NCI-H146 (cell line): Measurements from ENCODE around the gene TAF11L13.

ENCODE experiments used
- DNase-seq: peaks from one replicate; lab custom pipeline; 2025; lab: John Stamatoyannopoulos, UW

TAF11L13 gene

DNA sequence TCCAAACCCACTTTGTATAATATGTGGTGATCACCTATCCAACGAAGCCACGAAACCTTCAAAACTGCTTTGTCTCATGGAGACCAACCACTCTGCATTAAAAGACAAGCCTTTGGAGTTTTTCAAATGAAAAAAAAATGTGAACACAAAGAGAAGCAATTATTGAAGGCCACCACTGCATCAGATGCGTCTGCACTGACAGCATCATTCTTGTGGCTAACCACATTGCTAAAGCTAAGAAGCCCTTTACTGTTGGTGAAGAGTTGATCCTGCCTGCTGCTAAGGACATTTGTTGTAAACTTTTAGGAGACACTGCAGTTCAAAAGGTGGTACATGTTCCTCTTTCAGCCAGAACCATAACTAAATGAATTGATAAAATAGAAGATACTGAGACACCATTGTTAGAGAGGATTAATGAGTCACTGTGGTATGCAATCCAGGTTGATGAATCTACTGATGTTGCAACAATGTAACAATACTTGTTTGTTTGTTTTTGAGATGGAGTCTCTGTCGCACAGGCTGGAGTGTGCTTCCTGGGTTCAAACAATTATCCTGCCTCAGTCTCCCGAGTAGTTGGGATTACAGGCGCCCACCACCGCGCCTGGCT is 47.8 kb downstream of the TAF11L13 start:
- no peak for DNase-seq

DNA sequence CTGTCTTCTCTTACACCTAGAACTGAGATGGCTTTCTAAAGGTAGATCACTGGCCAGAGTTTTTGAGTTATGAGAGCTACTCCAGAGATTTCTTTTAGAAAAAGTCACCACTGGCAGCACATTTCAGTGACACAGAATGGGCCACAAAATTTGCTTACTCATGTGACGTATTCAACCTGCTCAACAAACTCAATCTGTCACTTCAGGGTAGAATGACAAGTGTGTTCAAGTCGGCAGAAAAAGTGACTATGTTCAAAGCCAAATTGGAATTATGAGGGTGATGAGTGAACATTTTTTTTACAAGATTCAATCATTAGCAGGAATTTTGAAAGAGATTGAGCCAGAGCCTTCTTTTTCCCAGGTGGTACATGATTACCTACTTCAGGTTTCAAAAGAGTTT is 48.8 kb downstream of the TAF11L13 start:
- DNase-seq = no peak
